SK-N-SH (cell line): Measurements from ENCODE around the gene DTX2.
"Not testable (repeated sequence)": the region's sequence is repeated elsewhere in the genome, so short reads cannot be mapped to it uniquely, and the experiment has no call there.

Experiments used
- GABPA ChIP-seq: IDR thresholded peaks from 2 replicates; pipeline ENCODE4 v1.4.0; 2012; ENCODE audit warnings: low read depth, mild to moderate bottlenecking
- RAD21 ChIP-seq: IDR thresholded peaks from 2 replicates; pipeline ENCODE4 v1.6.1; 2012; ENCODE audit warnings: mild to moderate bottlenecking, low read length

DNA sequence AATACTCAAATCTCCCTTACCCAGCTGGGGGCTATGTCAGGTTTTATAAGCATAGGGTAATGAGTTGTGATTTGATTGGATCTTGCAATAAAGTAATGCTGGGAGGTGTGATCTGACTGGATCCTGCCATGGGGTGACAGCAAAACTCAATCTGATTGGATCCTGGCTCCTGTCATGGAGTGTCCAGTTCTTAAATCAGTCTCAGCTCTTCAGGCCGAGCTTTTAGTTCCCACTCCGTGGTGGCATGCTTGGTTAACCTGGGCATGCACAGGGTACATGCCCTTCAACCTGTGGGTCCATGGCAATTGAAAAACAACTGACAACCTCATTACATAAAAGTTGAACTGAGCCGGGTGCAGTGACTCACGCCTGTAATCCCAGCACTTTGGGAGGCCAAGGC, 64.7 kb downstream of the DTX2 start:
- TF ChIP-seq RAD21, GABPA: not testable (repeated sequence)
